SK-N-SH treated with all-trans-retinoic acid at 6 μM for 48 hours (cell line): ENCODE results near the gene CLCN1.

ENCODE experiments used
- ATAC-seq: fragments of 200-7000 bp; cut with Tn5 transposase; 3 replicates; pipeline ENCODE4 v1.9.1; 2020; ENCODE audit warnings: mild to moderate bottlenecking, moderate library complexity
- ARNTL ChIP-seq: fragments of 450-650 bp; formaldehyde crosslinking; IDR thresholded peaks from 2 replicates; pipeline ENCODE4 v1.5.0; 2020; ENCODE audit warnings: low read depth, mild to moderate bottlenecking, moderate library complexity, borderline replicate concordance
- BACH2 ChIP-seq: fragments of 250-450 bp; sonication (Bioruptor Pico); IDR thresholded peaks from 2 replicates; pipeline ENCODE4 v1.9.0; 2021; ENCODE audit warnings: mild to moderate bottlenecking, borderline replicate concordance
- CSDC2 ChIP-seq: fragments of 250-450 bp; sonication (Bioruptor Pico); IDR thresholded peaks from 2 replicates; pipeline ENCODE4 v1.5.0; 2020; ENCODE audit warnings: mild to moderate bottlenecking, moderate library complexity
- CSRNP3 ChIP-seq: fragments of 250-450 bp; sonication (Bioruptor Pico); IDR thresholded peaks from 2 replicates; pipeline ENCODE4 v1.5.1; 2021; ENCODE audit warnings: mild to moderate bottlenecking, moderate library complexity
- ESRRG ChIP-seq: fragments of 250-450 bp; sonication (Bioruptor Pico); IDR thresholded peaks from 2 replicates; pipeline ENCODE4 v1.6.1; 2021; ENCODE audit warnings: mild to moderate bottlenecking
- OSR1 ChIP-seq: fragments of 250-450 bp; sonication (Bioruptor Pico); IDR thresholded peaks from 2 replicates; pipeline ENCODE4 v1.8.0; 2022; ENCODE audit warnings: moderate library complexity, mild to moderate bottlenecking, inconsistent platforms
- PATZ1 ChIP-seq: fragments of 250-450 bp; sonication (Bioruptor Pico); IDR thresholded peaks from 2 replicates; pipeline ENCODE4 v1.8.0; 2020; ENCODE audit warnings: mild to moderate bottlenecking, moderate library complexity, borderline replicate concordance
- POU6F1 ChIP-seq: fragments of 250-450 bp; sonication (Bioruptor Pico); IDR thresholded peaks from 2 replicates; pipeline ENCODE4 v1.8.0; 2021; ENCODE audit warnings: low read depth, mild to moderate bottlenecking, moderate library complexity, borderline replicate concordance
- PPARA ChIP-seq: fragments of 250-450 bp; sonication (Bioruptor Pico); IDR thresholded peaks from 2 replicates; pipeline ENCODE4 v1.5.0; 2020; ENCODE audit warnings: mild to moderate bottlenecking, borderline replicate concordance
- RARB ChIP-seq: fragments of 250-450 bp; sonication (Bioruptor Pico); IDR thresholded peaks from 2 replicates; pipeline ENCODE4 v1.8.0; 2021; ENCODE audit warnings: mild to moderate bottlenecking, moderate library complexity
- SNAI2 ChIP-seq: fragments of 250-450 bp; sonication (Bioruptor Pico); IDR thresholded peaks from 2 replicates; pipeline ENCODE4 v1.5.0; 2020; ENCODE audit warnings: mild to moderate bottlenecking, moderate library complexity
- TCF4 ChIP-seq: fragments of 250-450 bp; sonication (Bioruptor Pico); IDR thresholded peaks from 2 replicates; pipeline ENCODE4 v1.8.0; 2021; ENCODE audit warnings: mild to moderate bottlenecking, moderate library complexity, borderline replicate concordance
- TOX ChIP-seq: fragments of 250-450 bp; sonication (Bioruptor Pico); IDR thresholded peaks from 2 replicates; pipeline ENCODE4 v1.8.0; 2021; ENCODE audit warnings: mild to moderate bottlenecking, moderate library complexity, borderline replicate concordance
- TSHZ2 ChIP-seq: fragments of 250-450 bp; sonication (Bioruptor Pico); IDR thresholded peaks from 2 replicates; pipeline ENCODE4 v1.5.0; 2020; ENCODE audit warnings: mild to moderate bottlenecking, moderate library complexity
- ZFP3 ChIP-seq: fragments of 250-450 bp; sonication (Bioruptor Pico); IDR thresholded peaks from 2 replicates; pipeline ENCODE4 v1.5.0; 2020; ENCODE audit warnings: mild to moderate bottlenecking, moderate library complexity
- ZNF565 ChIP-seq: fragments of 450-650 bp; formaldehyde crosslinking; conservative IDR thresholded peaks from 2 replicates; pipeline ENCODE4 v1.5.0; 2020; ENCODE audit warnings: low read depth, mild to moderate bottlenecking, moderate library complexity
- ZNF70 ChIP-seq: fragments of 450-650 bp; formaldehyde crosslinking; IDR thresholded peaks from 2 replicates; pipeline ENCODE4 v1.5.0; 2020; ENCODE audit warnings: mild to moderate bottlenecking, moderate library complexity
- ZNF8 ChIP-seq: fragments of 450-650 bp; formaldehyde crosslinking; IDR thresholded peaks from 2 replicates; pipeline ENCODE4 v1.5.0; 2020; ENCODE audit warnings: mild to moderate bottlenecking, moderate library complexity

Gene CLCN1

GRCh38 chr7:143356414-143357050 is 40.6 kb downstream of the CLCN1 start:
- ATAC-seq: no peak
- TF ChIP-seq TCF4 (CRISPR knock-in tag): no peak
- TF ChIP-seq POU6F1 (CRISPR knock-in tag): no peak
- no peak for TF ChIP-seq ZFP3 (CRISPR knock-in tag)
- TF ChIP-seq ZNF70: no peak
- no peak for TF ChIP-seq TOX (CRISPR knock-in tag)
- TF ChIP-seq BACH2 (CRISPR knock-in tag): no peak
- no peak for TF ChIP-seq ZNF565 (CRISPR knock-in tag)
- no peak for TF ChIP-seq PPARA (CRISPR knock-in tag)
- TF ChIP-seq TSHZ2 (CRISPR knock-in tag): no peak
- TF ChIP-seq ESRRG (CRISPR knock-in tag): no peak
- no peak for TF ChIP-seq OSR1 (CRISPR knock-in tag)

GRCh38 chr7:143358626-143359025 is 42.7 kb downstream of the CLCN1 start:
- TF ChIP-seq PATZ1 (CRISPR knock-in tag) (no peak), ZNF8 (CRISPR knock-in tag) (no peak), ZNF70 (no peak), ARNTL (CRISPR knock-in tag) (no peak), TOX (CRISPR knock-in tag) (no peak), PPARA (CRISPR knock-in tag) (no peak), RARB (CRISPR knock-in tag) (no peak), CSRNP3 (CRISPR knock-in tag) (no peak), OSR1 (CRISPR knock-in tag) (no peak)
- no peak for ATAC-seq

- no peak for TF ChIP-seq POU6F1 (CRISPR knock-in tag)
- no peak for TF ChIP-seq ZNF565 (CRISPR knock-in tag)
- TF ChIP-seq CSRNP3 (CRISPR knock-in tag): no peak
- TF ChIP-seq TSHZ2 (CRISPR knock-in tag): no peak
- no peak for TF ChIP-seq BACH2 (CRISPR knock-in tag)
- TF ChIP-seq CSDC2 (CRISPR knock-in tag): no peak
- no peak for TF ChIP-seq OSR1 (CRISPR knock-in tag)
- TF ChIP-seq ZNF70: no peak
- no peak for TF ChIP-seq ZFP3 (CRISPR knock-in tag)
- TF ChIP-seq SNAI2 (CRISPR knock-in tag): no peak
- no peak for TF ChIP-seq ZNF8 (CRISPR knock-in tag)
- ATAC-seq: no peak
These were observed 44.0 kb downstream of the CLCN1 start for GRCh38 chr7:143359771-143360353.
